GM12878 (cell line): ENCODE results near the gene PXMP2.

Experiments used
- CTCF ChIP-seq, 3 experiments: IDR thresholded peaks in 2 of 3; conservative IDR thresholded peaks in 1 of 3; 2 replicates each; pipeline ENCODE4 v1.5.1; 2011; ENCODE audit warnings: low read depth in 3 of 3, low read length in 3 of 3, mild to moderate bottlenecking in 3 of 3, control low read depth in 2 of 3, moderate library complexity in 2 of 3, inconsistent platforms in 1 of 3, mixed read lengths in 1 of 3; ENCODE audit not compliant: control insufficient read depth in 2 of 3, insufficient read depth in 1 of 3; ENCODE audit errors: extremely low read depth in 1 of 3
- EZH2 ChIP-seq: IDR thresholded peaks from 2 replicates; pipeline ENCODE4 v1.6.1; 2012; ENCODE audit warnings: low read depth, mild to moderate bottlenecking, control low read depth, inconsistent platforms, low read length, borderline replicate concordance; ENCODE audit not compliant: control insufficient read depth

DNA sequence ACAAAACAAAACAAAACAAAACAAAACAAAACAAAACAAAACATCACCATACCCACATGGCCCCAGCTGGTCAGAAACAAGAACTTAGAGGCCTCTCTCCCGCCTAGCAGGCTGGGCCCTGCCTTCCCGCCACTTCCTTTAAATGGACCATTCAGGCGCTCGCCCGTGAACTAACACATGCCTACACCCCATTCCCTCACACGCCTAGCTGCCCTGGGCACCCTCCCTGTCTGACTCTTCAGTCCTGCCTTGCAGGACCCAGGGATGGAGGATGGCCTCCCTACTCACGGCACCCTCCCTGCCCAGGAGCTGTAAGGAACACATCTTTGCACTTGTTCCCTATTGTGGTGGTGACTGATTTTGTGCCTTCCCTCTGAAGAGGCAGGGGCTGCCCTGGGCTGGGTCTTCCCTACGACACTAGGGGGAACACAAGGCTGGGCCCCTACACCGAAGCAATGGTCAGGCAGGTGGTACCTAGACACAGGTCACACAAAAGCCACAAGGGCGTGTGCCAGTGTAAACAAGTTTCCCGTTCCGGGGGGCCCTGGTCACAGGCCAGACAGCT, 47.3 kb upstream of the PXMP2 start:
- no peak for TF ChIP-seq CTCF (IDR thresholded peaks at IDR 0.05 in 2 of 3, conservative IDR thresholded peaks at IDR 0.05 in 1 of 3; ENCODE audit: control insufficient read depth in 2 of 3, extremely low read depth in 1 of 3, insufficient read depth in 1 of 3, low read depth in 3 of 3, low read length in 3 of 3)
- no peak for TF ChIP-seq EZH2
